GM12878 (cell line): Measurements from ENCODE around the gene NEU3.

ENCODE experiments used
- BHLHE40 ChIP-seq, 2 experiments: fragments of 450-650 bp in 1 of 2; IDR thresholded peaks; 2 replicates each; pipeline ENCODE4 v1.6.1; 2011 to 2017; ENCODE audit warnings: low read depth in 2 of 2, borderline replicate concordance in 1 of 2, improper control_type of control experiment in 1 of 2, low read length in 1 of 2, mild to moderate bottlenecking in 1 of 2
- BRCA1 ChIP-seq: IDR thresholded peaks from 2 replicates; pipeline ENCODE4 v1.6.1; 2011; ENCODE audit warnings: low read depth, low read length, improper control_type of control experiment
- FOXK2 ChIP-seq: fragments of 450-650 bp; IDR thresholded peaks from 2 replicates; pipeline ENCODE4 v1.6.1; 2017; ENCODE audit warnings: mild to moderate bottlenecking, moderate library complexity
- HDAC2 ChIP-seq: fragments of 200-600 bp; sonication (generic); IDR thresholded peaks from 2 replicates; pipeline ENCODE4 v1.6.1; 2017
- SIX5 ChIP-seq: IDR thresholded peaks from 2 replicates; pipeline ENCODE4 v1.6.1; 2011; ENCODE audit warnings: mild to moderate bottlenecking, low read depth, low read length, moderate library complexity; ENCODE audit not compliant: severe bottlenecking
- SMAD1 ChIP-seq: fragments of 450-650 bp; IDR thresholded peaks from 2 replicates; pipeline ENCODE4 v1.6.1; 2018; ENCODE audit warnings: mild to moderate bottlenecking, low read depth; ENCODE audit not compliant: partially characterized antibody
- TF ChIP-seq, protein P1 (sequence below), 3 experiments: IDR thresholded peaks in 2 of 3; conservative IDR thresholded peaks in 1 of 3; 2 replicates each; pipeline ENCODE4 v1.5.1; 2011; ENCODE audit warnings: low read depth in 3 of 3, low read length in 3 of 3, mild to moderate bottlenecking in 3 of 3, control low read depth in 2 of 3, moderate library complexity in 2 of 3, inconsistent platforms in 1 of 3, mixed read lengths in 1 of 3; ENCODE audit not compliant: control insufficient read depth in 2 of 3, insufficient read depth in 1 of 3; ENCODE audit errors: extremely low read depth in 1 of 3

DNA sequence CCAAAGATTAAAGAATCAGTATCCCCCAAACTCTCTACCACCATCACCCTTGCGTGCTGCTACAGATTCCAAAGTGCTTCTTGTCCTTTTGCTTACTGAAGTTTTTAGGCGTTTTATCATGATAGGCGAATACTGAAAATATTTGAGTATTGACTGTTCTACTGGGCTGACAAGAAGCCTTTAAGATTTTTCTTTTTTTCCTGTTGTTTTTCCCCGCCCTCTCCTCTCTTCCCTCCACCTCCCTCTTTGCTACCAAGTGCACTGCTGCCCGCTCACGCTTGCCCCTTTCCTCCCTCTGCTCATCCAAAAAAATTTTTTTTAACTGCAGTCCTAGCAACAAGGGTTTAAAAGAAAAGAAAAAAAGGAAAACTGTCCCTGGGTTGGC, 39.0 kb upstream of the NEU3 start:
- no peak for TF ChIP-seq BHLHE40 (IDR thresholded peaks at IDR 0.05; ENCODE audit: borderline replicate concordance in 1 of 2, low read depth in 2 of 2, low read length in 1 of 2)
- no peak for TF ChIP-seq SIX5
- no peak for TF ChIP-seq BRCA1
- no peak for TF ChIP-seq SMAD1
- TF ChIP-seq HDAC2: no peak
- TF ChIP-seq FOXK2: no peak
- TF ChIP-seq, protein P1, sequence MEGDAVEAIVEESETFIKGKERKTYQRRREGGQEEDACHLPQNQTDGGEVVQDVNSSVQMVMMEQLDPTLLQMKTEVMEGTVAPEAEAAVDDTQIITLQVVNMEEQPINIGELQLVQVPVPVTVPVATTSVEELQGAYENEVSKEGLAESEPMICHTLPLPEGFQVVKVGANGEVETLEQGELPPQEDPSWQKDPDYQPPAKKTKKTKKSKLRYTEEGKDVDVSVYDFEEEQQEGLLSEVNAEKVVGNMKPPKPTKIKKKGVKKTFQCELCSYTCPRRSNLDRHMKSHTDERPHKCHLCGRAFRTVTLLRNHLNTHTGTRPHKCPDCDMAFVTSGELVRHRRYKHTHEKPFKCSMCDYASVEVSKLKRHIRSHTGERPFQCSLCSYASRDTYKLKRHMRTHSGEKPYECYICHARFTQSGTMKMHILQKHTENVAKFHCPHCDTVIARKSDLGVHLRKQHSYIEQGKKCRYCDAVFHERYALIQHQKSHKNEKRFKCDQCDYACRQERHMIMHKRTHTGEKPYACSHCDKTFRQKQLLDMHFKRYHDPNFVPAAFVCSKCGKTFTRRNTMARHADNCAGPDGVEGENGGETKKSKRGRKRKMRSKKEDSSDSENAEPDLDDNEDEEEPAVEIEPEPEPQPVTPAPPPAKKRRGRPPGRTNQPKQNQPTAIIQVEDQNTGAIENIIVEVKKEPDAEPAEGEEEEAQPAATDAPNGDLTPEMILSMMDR (IDR thresholded peaks at IDR 0.05 in 2 of 3, conservative IDR thresholded peaks at IDR 0.05 in 1 of 3; ENCODE audit: control insufficient read depth in 2 of 3, extremely low read depth in 1 of 3, insufficient read depth in 1 of 3, low read depth in 3 of 3, low read length in 3 of 3): no peak
